Urinary bladder (tissue), 4 donors: ENCODE measurements around the gene OAT. TPM values are rescaled to one million over a fixed set of nuclear protein-coding genes. Genes with fewer than 3 reads are reported as not detected.
A peak's percentile ranks its signal among the peaks of the same experiment; 100 is the strongest.
"Not testable (repeated sequence)": the region's sequence is repeated elsewhere in the genome, so short reads cannot be mapped to it uniquely, and the experiment has no call there.

Experiments
- DNase-seq: peaks from one replicate; pipeline ENCODE4 v3.0.0-alpha.2; 2015; ENCODE audit errors: extremely low spot score
- H3K27ac ChIP-seq: one replicate; pipeline ENCODE4 v1.5.1; 2013; ENCODE audit warnings: low read depth, mild to moderate bottlenecking, moderate library complexity
- H3K36me3 ChIP-seq: one replicate; pipeline ENCODE4 v1.6.1; 2013; ENCODE audit warnings: mild to moderate bottlenecking, moderate library complexity; ENCODE audit not compliant: insufficient read depth
- H3K4me1 ChIP-seq: one replicate; pipeline ENCODE4 v1.6.1; 2013; ENCODE audit warnings: mild to moderate bottlenecking, moderate library complexity; ENCODE audit not compliant: insufficient read depth
- H3K4me3 ChIP-seq: one replicate; pipeline ENCODE4 v1.5.1; 2013; ENCODE audit warnings: low read depth, low read length
- WGBS: extraction: QIAGEN DNeasy Blood & Tissue Kit; methylation state at CpG from one replicate; pipeline ENCODE4 v1.1.7; 2013; 5-methylcytosine and 5-hydroxymethylcytosine counted together
- polyA plus RNA-seq: library from polyadenylated mRNA; stranded (reverse); fragments of 200-250 nt; gene quantifications from one replicate; pipeline ENCODE4 v1.2.3, GENCODE V29; 2013
- total RNA-seq: library from RNA; depleted of rRNA; stranded (reverse); fragments of >200 nt; gene quantifications from one replicate; pipeline ENCODE4 v1.2.3, GENCODE V29; 2014
- donor health status: healthy with polysubstance abuse.
- donor health status: healthy.

Gene OAT
- total and polyA plus RNA-seq, 2 donors, result 95.5 to 183 TPM

DNA sequence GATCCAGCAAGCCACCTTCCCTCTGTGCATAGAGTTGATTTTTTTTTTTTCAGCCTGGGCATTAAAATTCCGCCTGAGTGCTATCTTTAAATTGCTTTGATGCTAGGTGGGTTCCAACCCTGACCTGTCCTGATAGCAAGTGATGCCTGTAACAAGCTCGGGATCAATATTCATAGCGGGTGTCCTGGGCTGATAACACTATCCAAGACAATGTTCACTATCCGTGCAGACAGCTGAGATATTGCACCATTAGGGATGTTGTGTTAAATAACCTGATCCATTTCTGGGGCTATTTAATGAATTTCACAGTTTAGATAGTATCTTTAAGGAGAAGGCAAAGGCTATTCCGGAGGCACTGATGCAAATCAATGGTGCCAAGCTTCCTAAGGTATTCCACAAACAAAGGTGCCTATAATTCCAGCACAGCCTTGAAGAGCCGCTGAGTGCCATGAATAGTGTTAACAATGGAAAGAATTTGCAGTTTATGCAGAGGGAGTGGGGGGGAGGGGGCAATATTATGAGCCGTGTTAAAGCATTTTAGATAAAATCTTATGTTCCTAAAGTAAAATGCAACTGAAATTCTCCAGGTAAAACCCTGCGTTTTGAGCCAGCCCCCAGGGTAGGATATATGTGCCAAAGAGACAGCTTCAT lies 35.4 kb upstream of the OAT start:
- Histone ChIP-seq H3K4me3 (no peak overlapping the region), H3K27ac (no peak overlapping the region), H3K36me3 (no peaks in the 10 kb centered on the region), H3K4me1 (peaks cover 4% of the 10 kb centered on the region)
- 14% methylated on average over 8 of the region's 8 CpGs for WGBS
- DNase-seq, result no peak

DNA sequence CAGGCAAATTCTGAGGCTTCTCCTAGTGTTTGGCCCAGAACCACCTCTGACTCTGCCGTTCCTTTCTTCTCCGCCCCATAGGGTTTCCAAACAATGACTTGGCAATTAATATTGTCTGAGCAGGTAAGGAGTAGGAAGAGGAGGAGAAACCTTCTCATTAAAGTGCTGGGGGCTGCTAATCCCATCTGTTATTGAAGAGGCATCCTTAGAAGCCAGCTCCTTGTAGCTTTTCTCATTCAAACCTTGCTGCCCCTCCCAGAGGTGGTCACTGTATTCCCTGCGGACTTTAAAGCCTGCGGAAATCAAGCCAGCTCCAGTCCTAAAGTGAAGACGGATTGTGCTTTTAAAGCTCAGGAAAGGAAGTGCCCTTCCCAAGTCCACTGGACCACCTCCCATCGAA lies 32.6 kb upstream of the OAT start:
- no peak overlapping the region for H3K4me3 ChIP-seq
- 18% methylated on average over 6 of the region's 6 CpGs for WGBS
- DNase-seq, result no peak
- peaks cover 9% of the 10 kb centered on the region for H3K4me1 ChIP-seq
- H3K27ac ChIP-seq, result no peak overlapping the region
- no peaks in the 10 kb centered on the region for H3K36me3 ChIP-seq

DNA sequence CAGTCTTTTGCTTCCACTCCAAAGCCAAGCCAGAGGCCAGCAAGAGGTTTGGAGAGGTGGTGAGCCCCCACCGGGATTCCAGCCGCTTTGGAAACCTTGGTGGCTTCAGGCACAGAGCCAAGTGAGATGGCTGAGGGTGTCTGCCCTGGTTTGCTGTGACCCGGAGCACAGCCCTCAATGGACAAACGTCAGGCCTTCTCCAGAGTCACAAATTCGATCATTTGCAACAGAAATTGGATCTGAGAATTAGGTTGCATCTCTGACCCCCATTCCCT lies 32.0 kb upstream of the OAT start:
- 14% methylated on average over 5 of the region's 5 CpGs for WGBS
- Histone ChIP-seq H3K36me3 (no peaks in the 10 kb centered on the region), H3K4me1 (peaks cover 9% of the 10 kb centered on the region), H3K4me3 (no peak overlapping the region), H3K27ac (no peak overlapping the region)
- DNase-seq, result no peak

DNA sequence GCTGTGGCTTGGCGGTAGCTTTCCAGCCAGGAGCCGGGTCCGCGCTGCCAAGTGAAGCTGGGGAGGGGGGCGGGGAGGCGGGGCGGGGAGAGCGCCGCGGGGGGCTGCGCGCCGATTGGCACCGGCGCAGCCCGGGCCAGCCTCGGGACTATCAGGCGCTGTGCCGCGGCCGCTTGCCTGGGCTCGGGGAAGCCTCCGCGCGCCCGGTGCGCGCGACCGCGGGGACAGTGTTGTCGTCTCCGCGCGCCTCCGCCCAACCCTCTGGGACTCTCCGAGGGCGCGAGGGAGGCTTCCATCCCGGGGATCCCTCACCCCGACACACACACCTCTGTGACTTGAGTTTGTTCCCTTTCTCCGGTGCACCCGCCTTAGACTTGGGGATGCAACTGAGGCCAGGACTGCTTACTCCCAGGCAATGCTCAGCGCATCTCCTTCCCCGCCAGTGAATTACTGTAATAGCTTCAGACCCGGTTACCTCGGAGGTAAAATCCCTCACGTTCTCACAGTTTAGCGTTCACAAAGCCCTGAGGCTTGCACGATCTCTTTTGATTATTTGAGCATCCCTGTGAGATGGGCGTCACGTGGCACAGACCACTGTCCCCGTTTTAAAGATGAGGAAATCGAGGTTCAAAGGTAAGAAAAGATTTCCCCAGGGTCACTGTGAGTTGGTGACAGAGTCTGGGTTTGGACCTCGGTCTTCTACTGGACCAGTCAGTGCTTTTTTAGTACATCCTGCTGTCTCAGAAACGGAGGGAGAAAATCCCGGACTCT lies 31.5 kb upstream of the OAT start, which contains the start of gene NKX1-2:
Gene NKX1-2, minus strand, starts transcription at position 24 of the 771 bp plus-strand sequence. CDS start 92 bp downstream, outside the sequence.
- peak within 1 kb of the TSS; percentile 20 for H3K4me3 ChIP-seq
- WGBS, result 2% methylated on average over 57 of the region's 57 CpGs
- H3K4me1 ChIP-seq, result peaks cover 9% of the 10 kb centered on the region
- no peak for DNase-seq
- no peaks in the 10 kb centered on the region for H3K36me3 ChIP-seq
- no peak within 1 kb of the TSS for H3K27ac ChIP-seq

DNA sequence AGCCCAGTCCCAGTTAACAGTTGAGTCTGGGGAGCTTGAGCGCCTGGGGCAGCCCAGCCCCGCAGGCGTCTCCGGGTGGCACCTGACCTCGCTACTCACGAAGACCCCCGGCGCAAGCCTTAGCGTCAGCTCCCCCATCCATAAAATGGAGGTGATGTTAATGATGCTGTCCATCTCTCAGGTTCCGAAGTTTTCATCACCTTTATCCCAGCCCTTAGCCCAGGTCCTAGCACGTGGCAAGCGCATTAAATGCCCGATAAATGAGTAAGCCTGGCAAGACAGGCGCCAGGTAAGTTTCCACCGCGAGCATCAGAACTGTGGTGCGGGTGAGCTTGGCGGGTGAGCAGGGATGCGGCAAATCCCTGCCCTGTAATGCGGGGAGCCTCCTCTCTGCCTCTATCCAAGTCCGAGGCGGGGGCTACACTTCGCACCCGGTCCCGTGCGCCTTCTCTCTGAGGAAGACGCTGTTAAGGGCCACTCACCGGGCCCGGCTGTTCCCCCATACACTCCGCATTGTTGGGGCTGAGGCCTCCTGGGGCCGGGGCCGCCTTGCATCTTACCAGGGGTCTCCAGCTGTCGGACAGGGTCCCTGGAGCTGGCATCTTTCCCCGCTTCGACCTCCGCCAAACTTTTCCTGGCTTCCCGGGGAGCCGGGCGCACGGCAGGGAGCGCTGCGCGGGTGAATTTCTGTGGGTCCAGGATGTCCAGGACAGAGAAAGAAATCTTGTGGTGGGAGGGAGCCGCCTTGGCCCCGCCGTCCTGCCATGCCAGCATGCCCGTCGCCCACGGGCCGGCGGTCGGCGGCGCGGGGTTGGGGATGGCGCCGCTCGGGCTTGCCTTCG lies 30.7 kb upstream of the OAT start:
- H3K36me3 ChIP-seq, result no peaks in the 10 kb centered on the region
- no peak for DNase-seq
- WGBS, result 1% methylated on average over 59 of the region's 59 CpGs
- no peak overlapping the region for H3K27ac ChIP-seq
- H3K4me3 ChIP-seq, result peak overlapping the region; percentile 20
- peaks cover 9% of the 10 kb centered on the region for H3K4me1 ChIP-seq

DNA sequence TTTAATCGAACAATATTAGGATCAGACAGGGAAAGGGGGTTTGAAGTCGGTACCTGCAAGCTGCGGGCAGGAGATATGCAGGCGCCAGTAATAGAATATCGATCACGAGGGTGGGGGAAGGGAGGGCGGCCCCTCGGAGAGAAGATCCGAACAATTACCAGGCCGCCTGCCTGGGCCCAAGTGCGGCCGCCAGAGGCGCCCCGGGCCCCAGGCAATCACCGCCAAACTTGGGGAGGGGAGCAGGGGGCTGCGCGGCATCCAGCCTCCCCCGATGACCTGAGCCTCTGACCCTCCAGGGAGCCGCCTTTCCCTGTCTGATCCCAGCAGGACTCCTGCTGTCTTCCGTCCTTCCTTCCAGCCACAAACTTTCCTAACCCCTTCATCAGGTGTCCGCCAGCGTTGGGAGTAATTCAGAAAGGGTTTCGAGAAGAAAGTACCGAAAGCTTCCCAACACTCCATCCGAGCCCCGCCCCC lies 30.0 kb upstream of the OAT start:
- 2% methylated on average over 26 of the region's 26 CpGs for WGBS
- Histone ChIP-seq H3K36me3 (no peaks in the 10 kb centered on the region), H3K4me3 (no peak overlapping the region), H3K27ac (no peak overlapping the region), H3K4me1 (peaks cover 9% of the 10 kb centered on the region)
- no peak for DNase-seq

DNA sequence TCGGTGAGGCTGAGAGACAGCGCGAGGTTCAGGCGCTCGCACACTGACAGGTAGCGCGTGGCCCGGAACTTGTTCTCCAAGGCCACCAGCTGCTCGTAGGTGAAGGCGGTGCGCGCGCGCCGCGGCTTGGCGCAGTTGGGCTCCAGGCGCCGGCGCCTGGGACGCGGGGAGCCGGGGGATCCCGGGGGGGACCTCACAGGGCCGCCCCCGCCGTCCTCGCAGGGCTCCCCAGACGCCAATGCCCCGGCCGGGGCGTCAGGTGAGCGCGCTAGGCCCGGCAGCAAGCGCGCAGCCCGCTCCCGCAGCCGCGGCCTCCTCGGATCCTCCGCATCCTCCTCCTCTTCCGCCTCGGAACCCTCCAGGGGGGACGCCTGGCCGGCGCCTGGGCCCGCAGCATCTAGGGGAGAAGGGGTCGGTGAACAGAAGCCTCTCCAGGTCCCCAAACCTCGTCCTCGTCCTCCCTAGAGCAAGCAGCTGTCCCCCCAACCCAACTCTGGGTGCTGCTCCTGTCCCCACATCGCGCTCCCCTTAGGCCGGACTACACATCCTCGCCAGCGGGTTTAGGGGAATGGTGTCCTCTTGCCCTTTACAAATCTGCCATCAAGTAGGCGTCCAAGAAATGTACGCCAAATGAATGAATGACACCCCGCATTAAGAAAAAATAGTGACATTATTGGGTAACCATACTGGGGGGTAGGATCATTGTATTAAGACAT lies 29.2 kb upstream of the OAT start:
- no peak for DNase-seq
- peak overlapping the region; percentile 16 for H3K4me3 ChIP-seq
- WGBS, result 3% methylated on average over 60 of the region's 60 CpGs

DNA sequence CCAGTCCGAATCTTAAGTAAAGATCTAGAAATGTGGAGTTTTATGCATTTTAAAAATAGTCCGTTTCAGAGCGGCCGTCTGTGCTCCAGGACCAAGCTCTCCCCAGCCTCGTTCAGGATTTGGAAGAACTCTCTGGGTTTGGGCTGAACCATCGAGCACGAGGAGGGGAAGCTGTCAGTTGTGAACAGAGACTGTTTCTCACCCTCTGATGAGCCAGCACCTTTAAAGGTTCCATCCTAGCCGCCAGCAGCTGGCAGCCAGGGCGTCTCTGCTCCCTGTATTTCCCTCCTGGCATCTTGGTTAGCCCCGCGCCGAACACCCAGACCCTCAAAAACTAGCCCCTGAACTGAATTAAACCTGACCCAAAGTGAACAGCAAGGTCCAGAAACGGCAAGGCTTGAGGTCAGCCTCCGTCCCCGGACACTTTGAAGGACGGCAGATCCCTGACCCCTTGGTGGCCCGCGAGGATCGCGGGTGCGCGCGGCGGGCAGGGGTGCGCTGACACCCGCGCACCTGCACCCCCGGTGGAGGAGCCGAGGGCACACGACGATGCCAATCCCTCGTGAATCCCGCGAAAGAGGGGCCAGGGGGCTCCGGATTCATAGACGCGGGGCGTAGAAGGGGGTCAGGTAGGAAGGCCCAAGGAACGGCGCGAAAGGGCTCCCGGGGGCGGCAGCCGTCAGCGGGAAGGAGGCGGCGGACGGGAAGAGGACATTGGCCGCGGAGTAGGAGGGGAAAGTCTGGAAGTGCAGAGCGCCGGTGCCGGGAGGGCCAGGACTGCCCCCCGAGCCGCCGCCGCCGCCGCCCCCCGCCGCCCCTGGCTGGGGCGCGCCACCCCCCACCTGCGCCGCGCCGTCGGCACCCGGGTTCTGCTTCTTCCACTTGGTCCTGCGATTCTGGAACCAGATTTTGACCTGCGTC lies 28.4 kb upstream of the OAT start:
- WGBS, result 9% methylated on average over 71 of the region's 71 CpGs
- no peak for DNase-seq
- Histone ChIP-seq H3K4me1 (peaks cover 9% of the 10 kb centered on the region), H3K36me3 (no peaks in the 10 kb centered on the region), H3K27ac (no peak overlapping the region), H3K4me3 (peak overlapping the region; percentile 16)

More for the DNA sequence above, 29.2 kb upstream of the OAT start:
- no peak overlapping the region for H3K27ac ChIP-seq
- no peaks in the 10 kb centered on the region for H3K36me3 ChIP-seq
- peaks cover 9% of the 10 kb centered on the region for H3K4me1 ChIP-seq

DNA sequence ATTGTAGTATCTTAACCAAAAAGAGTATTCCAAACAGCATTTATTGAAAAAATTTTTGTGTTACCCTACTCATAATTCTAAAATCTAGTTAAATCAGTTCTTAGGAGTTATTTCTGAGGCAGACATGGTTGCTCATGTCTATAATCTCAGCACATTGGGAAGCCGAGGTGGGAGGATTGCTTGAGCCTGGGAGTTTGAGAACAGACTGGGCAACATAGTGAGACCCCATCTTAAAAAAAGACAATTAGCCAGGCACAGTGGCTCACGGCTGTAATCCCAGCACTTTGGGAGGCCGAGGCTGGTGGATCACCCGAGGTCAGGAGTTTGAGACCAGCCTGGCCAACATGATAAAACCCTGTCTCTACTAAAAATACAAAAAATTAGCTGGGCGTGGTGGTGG lies 23.0 kb upstream of the OAT start:
- not testable (repeated sequence) for H3K4me1 ChIP-seq, H3K36me3 ChIP-seq, H3K27ac ChIP-seq, DNase-seq, H3K4me3 ChIP-seq
- WGBS, result 80% methylated on average over 5 of the region's 5 CpGs

DNA sequence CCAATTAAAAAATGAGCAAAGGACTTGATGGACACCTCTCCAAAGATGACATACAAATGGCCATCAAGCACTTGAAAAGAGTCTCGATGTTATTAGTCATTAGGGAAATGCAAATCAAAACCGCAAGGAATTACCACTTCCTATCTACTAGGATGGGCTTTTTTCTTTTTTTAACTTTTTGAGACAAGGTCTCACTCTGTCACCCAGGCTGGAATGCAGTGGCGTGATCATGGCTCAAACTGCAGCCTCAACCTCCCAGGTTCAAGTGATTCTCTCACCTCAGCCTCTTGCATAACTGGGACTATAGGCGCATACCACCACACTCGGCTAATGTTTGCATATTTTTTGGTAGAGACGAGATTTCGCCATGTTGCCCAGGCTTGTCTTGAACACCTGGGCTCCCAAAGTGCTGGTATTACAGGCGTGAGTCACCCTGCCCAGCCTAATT lies 17.5 kb upstream of the OAT start:
- DNase-seq, result no peak
- WGBS, result 83% methylated on average over 8 of the region's 8 CpGs
- no peaks in the 10 kb centered on the region for H3K4me1 ChIP-seq
- H3K36me3 ChIP-seq, result no peaks in the 10 kb centered on the region
- H3K27ac ChIP-seq, result no peak overlapping the region
- H3K4me3 ChIP-seq, result no peak overlapping the region

DNA sequence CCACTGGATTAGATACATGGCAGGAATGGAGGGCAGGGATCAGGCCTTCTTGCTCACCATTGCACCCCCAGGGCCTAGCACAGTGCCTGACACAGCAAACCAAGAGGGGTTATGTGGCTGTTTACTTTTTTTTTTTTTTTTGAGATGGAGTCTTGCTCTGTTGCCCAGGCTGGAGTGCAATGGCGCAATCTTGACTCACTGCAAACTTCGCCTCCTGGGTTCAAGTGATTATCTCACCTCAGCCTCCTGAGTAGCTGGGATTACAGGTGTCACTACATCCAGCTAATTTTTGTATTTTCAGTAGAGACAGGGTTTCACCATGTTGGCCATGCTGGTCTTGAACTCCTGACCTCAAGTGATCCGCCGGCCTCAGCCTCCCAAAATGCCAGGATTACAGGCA lies 17.0 kb upstream of the OAT start:
- WGBS, result 88% methylated on average over 4 of the region's 4 CpGs
- H3K27ac ChIP-seq, H3K36me3 ChIP-seq, DNase-seq, H3K4me3 ChIP-seq, H3K4me1 ChIP-seq: not testable (repeated sequence)

DNA sequence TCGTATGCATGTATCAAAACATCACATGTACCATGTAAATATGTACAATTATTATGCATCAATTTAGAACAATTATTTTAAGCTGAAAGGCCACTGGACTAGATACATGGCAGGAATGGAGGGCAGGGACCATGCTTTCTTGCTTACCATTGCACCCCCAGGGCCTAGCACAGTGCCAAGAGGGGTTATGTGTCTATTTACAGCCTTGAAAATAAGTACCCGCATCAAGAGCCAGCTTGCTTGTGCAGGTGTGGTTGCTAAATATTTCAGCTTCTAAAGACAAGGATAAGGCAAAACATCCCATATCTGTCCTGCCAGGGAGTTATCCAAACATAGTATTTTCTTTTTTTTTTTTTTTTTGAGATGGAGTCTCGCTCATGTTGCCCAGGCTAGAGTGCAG lies 14.7 kb upstream of the OAT start:
- DNase-seq, result no peak
- Histone ChIP-seq H3K27ac (no peak overlapping the region), H3K4me1 (no peaks in the 10 kb centered on the region), H3K36me3 (no peaks in the 10 kb centered on the region), H3K4me3 (no peak overlapping the region)
- WGBS, result 76% methylated on average over 3 of the region's 3 CpGs
